ENCODE data around the gene RARG.
"Not testable (repeated sequence)": the region's sequence is repeated elsewhere in the genome, so short reads cannot be mapped to it uniquely, and the experiment has no call there.

Gene RARG

GRCh38 chr12:53208435-53208834 is 23.6 kb downstream of the RARG start:
- DNase-seq (ENCODE audit: low read depth): no peak

- DNase-seq (ENCODE audit: low read depth): peak; percentile 56
Observed at GRCh38 chr12:53207042-53207441, 25.0 kb downstream of the RARG start, which contains the start of gene ITGB7. Gene ITGB7, minus strand, starts transcription at chr12:53207251. Its CDS starts 6,808 bp downstream, at chr12:53200443.

GRCh38 chr12:53205747-53206419 is 26.1 kb downstream of the RARG start:
- peak; percentile 75 for DNase-seq (ENCODE audit: low read depth)

- no peak for DNase-seq (ENCODE audit: low read depth)
Observed at GRCh38 chr12:53204351-53204750, 27.7 kb downstream of the RARG start.

- not testable (repeated sequence) for DNase-seq (ENCODE audit: low read depth)
Observed at GRCh38 chr12:53202316-53202715, 29.7 kb downstream of the RARG start.

GRCh38 chr12:53201639-53202038 is 30.4 kb downstream of the RARG start:
- no peak for DNase-seq (ENCODE audit: low read depth)

GRCh38 chr12:53201177-53201541 is 30.9 kb downstream of the RARG start:
- DNase-seq (ENCODE audit: low read depth): no peak

- DNase-seq (ENCODE audit: low read depth): no peak
Observed at GRCh38 chr12:53200458-53201176, 31.4 kb downstream of the RARG start.

- no peak for DNase-seq (ENCODE audit: low read depth)
Observed at GRCh38 chr12:53200107-53200457, 31.9 kb downstream of the RARG start.

GRCh38 chr12:53199700-53200099 is 32.3 kb downstream of the RARG start:
- no peak for DNase-seq (ENCODE audit: low read depth)

GRCh38 chr12:53198486-53199110 is 33.4 kb downstream of the RARG start:
- DNase-seq (ENCODE audit: low read depth): no peak

GRCh38 chr12:53197011-53197640 is 34.9 kb downstream of the RARG start:
- no peak for DNase-seq (ENCODE audit: low read depth)

GRCh38 chr12:53196486-53196885 is 35.5 kb downstream of the RARG start:
- no peak for DNase-seq (ENCODE audit: low read depth)

- DNase-seq (ENCODE audit: low read depth): no peak
Observed at GRCh38 chr12:53195516-53196420, 36.2 kb downstream of the RARG start.

- no peak for DNase-seq (ENCODE audit: low read depth)
Observed at GRCh38 chr12:53194973-53195372, 37.0 kb downstream of the RARG start.

GRCh38 chr12:53193985-53194716 is 37.9 kb downstream of the RARG start:
- no peak for DNase-seq (ENCODE audit: low read depth)

GRCh38 chr12:53193040-53193439 is 39.0 kb downstream of the RARG start:
- no peak for DNase-seq (ENCODE audit: low read depth)

- DNase-seq (ENCODE audit: low read depth): no peak
Observed at GRCh38 chr12:53192531-53193021, 39.4 kb downstream of the RARG start.

- DNase-seq (ENCODE audit: low read depth): no peak
Observed at GRCh38 chr12:53191885-53192530, 40.0 kb downstream of the RARG start.

Measured in activated T-cell treated with anti-CD3 and anti-CD28 coated beads for 48 hours (primary cell).